CD4-positive, alpha-beta T cell treated with Interleukin-6 at 100 ng/mL for 8 hours (primary cell): ENCODE results near the gene CADM1.

Experiments
- DNase-seq: peaks from one replicate; pipeline ENCODE4 v3.0.0-alpha.2; 2020; ENCODE audit warnings: mixed read lengths, low spot score

Gene CADM1

DNA sequence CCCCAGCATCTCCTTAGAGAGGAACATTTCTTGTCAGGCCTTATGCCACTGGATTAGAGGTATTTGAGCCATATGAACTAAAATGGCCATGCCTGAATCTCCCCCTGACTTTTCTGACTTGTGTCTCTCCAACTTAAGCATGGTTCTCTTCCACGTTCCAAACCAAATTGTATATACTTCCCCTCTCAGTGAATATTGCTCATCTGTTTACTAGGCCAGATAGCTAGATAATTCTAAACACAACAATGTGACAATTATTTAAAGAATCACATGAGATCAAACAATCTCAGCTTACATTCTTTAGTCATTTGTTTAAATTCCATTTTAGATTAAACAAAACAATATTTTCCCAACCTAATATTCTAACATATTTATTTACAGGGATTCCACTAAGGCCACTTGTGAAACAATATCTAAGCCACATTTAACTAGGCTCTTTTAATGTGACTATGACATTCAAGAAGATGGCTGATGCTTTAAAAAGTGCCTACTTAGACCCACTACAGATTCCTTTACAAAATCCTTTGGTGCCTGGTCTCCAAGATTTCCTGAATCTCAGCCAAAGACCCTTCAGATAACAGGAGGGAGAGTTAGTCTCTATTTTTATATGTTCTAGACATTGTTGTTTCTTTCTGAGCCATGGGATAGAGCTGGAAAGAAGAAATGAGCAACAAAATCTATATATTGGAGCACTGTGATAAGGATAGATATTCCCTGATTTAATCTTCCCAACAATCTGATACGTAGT is 105.7 kb downstream of the CADM1 start:
- no peak for DNase-seq

DNA sequence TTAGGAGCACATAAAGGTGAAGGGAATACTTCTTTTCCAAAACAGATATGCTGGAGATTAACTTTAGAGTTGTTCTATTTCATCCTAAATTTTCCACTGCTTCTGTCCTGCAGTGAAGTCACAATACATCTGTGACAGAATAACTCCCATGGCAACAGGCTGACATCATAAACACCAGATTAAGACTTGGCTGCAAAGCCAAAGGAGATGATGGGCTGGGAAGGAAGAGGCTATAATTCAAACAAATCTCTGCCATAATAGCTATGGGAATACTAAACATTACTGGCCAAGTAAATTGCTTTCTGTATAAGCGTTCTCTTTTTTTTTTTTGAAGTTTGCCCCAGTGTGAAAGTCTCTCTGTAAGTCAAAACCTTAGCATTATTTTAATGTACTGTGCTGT is 107.7 kb downstream of the CADM1 start:
- DNase-seq = no peak

DNA sequence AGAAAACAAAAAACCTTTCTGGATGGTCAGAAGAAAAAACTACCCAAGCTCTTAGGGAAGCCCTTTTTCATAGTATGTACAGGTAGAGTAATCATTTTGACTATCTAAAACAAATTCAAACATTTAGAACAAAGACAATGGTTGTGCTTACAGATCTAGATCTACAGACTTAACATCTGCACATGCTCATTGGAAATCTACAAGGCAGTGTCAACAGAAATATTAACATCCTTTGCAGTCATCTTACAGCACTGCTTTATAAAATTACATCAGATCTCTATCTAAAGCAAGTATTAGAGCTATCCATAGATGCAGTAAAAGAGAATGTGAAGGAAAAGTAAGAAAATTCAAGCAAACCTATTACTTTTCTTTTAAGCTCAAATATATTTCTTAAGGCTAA is 110.3 kb downstream of the CADM1 start:
- DNase-seq = no peak

DNA sequence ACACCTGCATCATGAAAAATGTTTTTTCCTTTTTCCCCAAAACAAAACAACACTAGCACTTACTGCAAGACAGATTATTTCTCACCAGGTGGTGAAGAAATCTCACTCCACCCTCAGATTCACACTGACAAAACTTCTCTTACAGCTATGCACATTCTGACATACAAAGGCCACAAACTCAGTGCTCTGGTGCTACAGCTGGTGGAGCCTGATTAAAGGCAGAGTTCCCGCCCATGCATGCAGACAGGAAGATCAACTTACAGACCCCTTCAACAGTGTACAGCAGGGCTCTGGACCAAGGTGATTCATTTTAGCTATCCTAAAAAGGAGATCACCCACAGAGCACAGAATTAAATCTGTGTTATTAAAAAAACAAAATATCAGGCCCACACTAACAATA is 112.6 kb downstream of the CADM1 start:
- DNase-seq = no peak

DNA sequence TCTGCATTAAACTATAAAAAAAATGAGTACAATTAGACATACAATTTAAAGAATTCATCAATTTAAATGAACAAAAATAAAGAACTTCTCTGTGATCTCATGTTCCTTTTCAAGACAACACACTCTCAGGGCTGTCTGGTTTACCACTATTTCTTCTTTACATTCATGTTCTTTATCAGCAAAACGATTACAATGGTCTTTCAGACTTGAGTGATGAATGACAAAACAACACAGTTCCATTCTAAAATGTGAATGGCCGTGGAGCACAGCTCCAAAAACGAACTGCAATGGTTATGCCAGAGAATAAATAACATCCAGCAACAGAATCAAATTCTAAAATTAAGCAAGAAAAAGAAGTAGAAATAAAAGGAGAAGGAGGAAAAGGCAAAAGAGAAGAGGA is 113.1 kb downstream of the CADM1 start:
- no peak for DNase-seq

DNA sequence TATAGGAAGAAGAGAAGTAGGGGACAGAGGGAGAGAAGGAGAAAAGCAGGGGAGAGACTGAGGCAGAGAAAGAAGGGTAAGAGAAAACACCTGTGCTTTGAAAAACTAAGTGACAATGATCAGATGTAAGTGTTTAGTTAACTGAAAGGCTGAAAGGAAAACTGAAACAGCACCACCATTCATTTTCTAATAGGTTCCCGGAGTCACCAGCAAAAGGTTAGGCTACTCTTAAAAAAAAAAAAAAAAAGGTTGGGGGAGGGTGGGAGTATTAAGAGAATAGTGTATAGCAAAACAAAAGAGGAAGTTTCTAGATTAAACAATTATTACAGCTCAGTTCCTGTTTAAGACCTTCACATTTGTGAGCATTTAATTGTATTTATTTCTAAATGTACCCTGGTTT is 113.8 kb downstream of the CADM1 start:
- no peak for DNase-seq

DNA sequence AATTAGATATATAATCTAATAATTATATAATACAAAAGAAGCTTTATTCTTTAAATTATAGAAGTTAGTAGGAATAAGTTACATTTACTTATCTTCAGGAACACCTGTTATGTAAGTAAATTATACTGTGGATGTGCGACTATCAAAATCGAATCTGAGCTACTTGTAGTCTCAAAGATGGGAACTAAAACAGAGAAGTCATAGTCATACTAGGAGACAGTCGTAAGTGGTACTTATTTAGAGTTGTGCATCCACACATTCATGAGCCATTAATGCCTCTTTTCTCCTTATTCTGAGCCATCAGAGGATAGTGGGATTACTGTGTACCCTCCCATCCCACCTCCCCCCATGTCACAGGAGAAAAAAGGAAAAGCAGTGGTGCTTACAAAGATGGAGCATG is 114.4 kb downstream of the CADM1 start:
- DNase-seq = no peak

DNA sequence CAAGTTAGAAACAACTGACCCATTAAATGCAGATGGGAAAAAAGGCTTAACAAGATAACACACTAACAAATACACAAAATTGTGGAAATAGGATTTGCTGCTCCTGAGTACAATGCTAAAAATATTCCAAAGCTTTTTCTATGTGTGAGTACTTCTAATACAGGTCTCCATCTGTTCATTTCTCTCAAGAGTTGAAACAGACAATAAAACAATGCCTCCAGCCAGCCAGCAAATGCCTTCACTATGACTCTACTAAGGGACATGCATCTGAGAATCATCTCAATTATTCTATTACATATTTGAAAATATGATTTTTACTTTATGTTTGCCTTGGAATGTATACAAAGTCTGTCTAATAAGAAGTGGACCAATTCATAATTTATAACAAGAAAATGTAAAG is 119.0 kb downstream of the CADM1 start:
- no peak for DNase-seq

DNA sequence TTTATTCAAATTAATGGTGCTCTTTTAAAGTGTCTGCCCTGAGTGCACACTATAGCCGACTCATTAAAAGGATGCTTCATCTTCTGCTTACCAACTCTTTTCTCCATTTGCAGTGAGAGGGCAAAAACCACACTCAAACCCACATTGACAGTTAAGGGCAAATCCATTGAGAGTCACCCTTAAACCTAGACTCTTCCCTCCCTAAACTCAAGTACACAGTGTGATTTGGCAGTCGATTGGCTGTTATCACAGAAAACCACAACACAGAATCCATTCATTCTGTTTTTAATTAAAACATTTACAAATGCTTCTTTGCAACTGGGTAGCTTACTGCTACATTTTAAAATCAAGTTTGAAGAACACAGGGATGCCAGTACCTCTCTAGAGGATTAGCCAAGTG is 120.0 kb downstream of the CADM1 start:
- no peak for DNase-seq

DNA sequence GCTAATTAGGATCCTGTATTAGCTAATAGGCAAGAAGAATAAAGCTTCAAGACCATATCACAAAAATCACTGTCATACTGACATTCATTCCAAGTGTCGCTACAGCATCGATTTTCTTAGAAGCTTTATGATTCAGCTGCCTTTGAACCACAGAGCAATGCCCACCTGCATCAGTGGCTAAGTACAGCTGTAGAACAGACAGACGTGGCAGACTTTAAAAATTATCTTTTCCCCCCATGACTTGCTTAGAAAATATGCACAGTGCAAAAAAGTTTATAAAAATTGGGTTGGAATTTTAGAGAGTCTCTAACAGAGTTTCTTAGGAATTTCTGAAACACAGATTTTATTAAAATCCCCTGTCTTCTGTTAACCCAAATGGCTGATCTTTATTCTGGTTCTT is 120.8 kb downstream of the CADM1 start:
- no peak for DNase-seq

DNA sequence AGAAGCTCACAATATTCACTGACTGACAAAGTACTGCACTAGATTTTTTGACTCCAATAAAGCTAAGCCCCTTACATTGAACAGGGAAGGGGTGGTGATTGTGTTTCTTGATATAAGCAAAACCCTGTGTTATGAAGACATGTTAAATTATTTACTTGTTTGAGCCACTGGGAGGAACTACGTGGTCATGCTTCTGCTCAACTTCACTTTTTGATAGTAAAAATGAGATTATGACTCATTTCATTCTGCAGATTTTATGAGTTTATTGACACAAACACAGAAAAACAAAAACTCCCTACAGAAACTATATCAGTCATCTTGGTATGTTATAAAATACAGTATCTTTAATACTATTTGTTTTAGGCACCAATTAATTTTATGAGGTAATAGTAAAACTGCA is 124.7 kb downstream of the CADM1 start:
- no peak for DNase-seq

DNA sequence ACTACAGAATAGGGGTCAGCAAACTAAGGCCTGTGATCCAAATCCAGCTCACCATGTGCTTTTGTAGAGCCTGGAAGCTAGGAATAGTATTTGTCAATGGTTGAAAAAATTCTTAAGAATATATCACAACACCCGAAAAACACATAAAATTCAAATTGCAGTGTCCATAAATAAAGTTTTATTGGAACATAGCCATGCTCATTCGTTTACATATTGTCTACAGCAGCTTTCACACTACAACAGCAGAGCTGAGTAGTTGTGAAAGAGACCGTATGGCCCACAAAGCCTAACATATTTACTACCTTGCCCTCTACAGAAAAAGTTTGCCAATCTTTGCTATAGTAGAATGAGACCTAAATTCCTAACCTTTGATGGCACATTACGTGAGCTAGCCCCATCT is 125.7 kb downstream of the CADM1 start:
- DNase-seq = no peak

DNA sequence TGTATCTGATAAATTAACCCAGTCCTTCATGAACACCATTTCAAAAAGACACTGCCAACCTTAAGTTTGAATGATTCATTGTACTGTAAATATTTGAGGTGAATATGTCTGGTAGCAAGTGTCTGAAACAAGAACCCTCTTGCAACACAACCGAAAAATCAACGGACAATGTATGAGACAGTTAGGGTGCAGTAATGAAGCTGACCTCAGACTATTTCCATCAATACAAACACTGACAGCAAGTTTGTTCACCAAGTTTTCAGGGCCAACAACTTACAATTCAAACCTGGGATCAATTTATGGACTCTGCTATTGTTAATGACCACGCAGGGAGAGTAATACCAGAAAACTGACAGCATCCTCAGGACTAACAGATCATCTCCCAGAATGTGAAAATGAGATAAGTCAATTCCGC is 126.3 kb downstream of the CADM1 start:
- no peak for DNase-seq

DNA sequence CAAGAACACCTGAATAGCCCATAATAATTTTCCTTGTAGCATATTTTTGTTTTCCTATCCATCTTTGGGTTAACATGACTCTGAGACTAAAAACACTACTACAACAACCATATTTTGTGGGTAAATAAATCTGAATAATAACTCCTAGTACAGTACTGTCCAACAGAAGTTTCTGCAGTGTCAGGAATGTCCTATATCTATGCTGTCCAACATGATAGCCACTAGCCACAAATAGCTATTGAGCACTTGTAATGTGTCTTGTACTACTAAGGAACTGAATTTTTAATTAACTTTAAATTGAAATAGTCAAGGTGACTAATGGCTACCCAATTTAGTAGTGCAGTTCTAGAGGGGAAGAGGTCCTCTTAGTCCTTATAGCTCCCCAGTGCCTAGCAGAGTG is 135.6 kb downstream of the CADM1 start:
- DNase-seq = no peak

DNA sequence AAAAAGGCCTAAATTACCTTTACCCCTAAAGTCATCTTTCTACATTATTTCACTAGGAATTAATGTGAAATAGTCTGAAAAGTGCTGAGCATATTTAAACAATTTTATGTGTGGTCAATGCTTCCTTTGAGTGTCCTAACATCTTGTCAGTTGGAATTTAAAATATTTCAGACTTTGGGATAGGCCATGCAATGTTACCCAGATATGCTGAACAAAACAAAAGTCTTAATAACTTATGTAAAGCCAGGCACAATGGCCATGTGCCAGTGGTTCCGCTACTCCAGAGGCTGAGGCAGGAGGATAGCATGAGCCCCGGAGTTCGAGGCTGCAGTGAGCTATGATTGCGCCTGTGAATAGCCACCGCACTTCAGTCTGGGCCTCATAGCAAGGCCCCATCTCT is 137.4 kb downstream of the CADM1 start:
- DNase-seq = no peak

DNA sequence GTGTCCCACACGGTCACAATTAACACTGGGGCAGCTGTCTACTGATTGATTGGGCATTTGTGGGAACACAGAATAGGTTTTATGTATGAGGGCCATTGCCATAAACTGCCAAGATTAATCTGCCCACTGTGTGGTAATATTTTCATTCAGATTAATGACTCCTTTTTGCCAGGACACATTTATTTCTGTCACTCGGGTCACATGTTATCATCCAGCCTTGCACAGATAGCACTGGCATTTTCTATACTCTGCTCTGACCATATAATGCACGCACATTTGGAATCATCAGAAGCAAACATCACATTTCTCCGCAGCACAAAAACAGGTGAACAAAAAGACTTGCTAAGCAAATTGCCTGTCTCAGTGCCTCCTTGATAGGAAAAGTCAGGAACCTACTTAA is 138.3 kb downstream of the CADM1 start:
- DNase-seq = no peak

DNA sequence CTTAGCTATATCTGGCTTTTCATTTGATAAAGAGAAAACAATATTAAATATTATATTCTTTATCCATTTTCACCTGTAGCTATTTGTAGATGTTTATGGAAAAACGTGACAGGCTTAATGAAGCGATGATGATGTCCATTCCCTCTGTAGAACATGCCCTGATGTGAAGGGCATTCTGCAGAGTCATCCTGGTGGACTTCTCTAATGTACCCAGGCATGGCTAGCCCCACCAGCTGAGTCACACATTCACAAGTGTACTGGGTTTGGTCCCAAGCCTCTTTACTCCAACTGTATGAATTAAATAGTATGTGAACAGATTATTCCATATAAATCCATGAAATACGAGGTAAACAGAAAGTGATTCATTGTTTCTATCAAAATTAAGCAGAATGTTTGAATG is 139.3 kb downstream of the CADM1 start:
- DNase-seq = no peak

DNA sequence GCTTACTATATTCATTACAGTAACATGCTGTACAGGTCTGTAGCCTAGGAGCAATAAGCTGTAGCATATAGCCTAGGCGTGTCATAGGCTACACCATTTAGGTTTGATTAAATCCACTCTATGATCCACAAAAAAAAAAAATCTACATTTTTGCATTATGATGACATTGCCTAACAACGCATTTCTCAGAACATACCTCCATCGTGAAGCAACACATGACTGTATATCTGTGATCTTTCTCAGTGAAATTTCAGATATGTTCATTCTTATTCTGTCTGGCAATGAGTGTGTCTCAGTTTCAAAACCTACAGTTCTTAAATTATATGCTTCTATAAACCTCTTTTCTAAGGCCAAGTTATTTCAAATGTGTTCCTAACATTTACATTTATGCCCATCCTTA is 140.3 kb downstream of the CADM1 start:
- DNase-seq = no peak

DNA sequence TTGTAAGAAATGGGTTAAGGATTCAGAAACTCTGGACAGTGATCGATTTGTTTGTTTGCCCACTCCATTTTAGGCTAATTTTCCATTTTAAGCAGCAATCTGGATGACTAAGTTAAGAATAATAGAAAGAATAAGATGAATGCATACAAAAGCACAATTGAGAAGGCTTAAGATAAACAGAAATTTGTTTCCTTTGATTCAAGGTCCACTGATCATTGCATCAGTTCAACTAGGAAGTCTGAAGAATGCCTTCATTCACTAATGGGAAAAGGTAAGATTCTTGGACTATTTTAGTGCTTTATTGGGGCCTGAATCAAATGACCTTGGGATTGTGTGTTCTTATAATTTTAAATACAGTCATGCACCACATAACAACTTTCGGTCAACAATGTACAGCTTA is 140.8 kb downstream of the CADM1 start:
- DNase-seq = no peak

DNA sequence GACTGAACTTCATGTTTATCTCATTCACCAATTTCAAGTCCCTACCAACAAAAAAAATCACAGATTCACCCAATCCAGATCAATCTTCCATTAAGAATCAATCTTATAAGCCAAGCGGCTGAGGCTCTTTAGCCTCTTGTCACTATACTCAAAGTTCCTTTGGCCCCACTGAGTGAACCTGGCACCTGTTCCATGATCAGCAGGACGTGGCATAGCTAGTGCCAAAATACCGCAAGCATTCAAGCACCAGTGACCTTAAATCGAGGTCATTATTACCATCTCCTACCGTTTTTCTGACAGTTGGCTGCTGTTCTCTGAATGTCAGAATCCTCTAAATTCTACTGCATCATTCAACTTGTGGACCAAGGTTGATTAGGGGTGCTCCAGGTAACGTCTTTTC is 141.2 kb downstream of the CADM1 start:
- no peak for DNase-seq

DNA sequence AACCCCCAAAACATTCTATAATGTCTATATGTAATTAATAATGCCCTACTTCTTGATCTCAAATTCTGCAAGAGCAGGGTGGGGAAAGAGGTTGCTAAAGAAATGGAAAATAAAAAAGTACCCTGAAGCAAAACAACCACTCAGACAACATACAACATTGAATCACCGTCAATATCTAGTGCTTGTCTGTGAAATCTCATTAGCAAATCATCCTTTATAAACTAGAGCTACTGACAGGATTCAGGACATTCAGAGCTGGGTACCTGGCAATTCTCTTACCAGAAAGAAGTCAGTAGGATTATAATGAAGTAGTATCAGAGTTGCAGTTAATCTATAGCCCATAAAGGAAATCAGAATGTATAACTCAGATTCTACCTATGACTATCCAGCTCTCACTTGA is 143.2 kb downstream of the CADM1 start:
- no peak for DNase-seq

DNA sequence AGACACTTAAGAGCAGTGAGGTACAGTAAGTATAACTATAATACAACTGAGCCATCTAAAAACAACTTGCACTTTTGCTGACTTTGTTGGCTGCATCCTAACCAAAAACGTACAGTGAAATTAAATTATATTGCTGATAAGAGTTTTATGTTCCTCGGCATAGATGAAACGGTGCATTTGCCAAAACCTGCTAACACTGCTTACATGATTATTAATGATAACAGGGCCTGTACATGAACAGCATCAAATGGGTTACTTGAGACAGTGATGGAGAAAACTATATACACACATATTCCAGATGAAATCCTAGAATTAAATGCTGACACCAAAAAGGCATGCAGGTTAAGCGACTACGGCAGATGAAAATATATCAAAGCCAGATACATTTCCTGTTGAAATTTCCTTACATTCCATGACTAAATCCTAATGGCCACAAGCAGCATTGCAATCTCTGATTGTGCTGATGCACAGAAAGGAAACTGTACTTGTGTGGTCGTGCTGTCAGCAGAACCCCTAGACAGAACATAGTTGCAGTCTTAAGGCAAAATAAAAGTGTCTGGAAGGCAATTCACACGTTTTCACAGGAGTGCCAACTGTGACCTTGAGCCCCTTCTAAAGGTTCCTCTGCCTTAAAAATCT is 143.9 kb downstream of the CADM1 start:
- DNase-seq = no peak

DNA sequence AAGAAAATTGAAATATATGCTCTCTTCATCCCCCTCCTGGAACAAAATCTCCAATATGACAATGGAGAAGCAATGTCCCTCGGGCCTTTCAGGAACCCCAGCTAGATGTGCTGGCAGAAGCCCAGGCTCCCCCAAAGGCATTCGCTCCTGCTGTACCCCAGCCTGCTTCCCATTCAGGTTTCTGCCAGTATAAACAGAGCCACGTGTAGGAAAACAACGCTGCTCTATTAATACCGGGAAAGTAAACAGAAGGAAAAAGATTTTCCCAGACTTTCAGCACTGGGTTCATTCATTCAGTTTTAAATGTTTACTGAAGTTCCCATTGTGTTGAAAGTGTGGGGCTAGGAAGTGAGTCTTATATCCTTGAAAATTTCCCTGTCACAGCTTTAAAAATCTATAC is 147.1 kb downstream of the CADM1 start:
- DNase-seq = no peak

DNA sequence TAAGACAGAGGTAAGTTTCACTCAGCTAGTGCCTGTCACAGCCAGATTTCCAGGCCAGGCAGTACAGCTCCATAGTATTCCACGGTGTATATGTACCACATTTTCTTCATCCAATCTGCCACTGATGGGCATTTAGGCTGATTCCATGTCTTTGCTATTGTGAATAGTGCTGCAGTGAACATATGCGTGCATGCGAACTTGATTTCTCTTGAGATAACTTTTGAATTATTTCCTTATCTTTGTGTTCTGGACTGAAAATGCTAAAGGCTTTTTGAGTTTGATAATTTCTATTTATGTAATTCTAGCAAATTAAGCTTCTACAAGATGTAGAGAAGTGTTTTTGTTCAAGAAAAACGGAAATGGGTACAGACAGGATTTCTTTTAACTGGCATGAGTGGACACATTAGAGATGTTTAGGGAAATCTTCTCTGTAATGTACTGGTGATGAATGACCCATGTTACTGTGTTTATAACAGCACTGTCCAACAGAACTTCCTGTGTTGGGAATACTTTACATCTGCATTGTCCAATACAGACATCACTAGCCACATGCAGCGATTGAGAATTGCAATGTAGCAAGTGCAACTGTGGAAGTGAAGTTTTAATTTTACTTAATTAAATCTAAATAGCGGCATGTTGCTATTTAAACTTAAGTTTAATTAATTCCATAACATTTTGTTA is 151.3 kb downstream of the CADM1 start:
- no peak for DNase-seq
